SIG-M5 treated with dmso at 0.1 percent for 504 hours (cell line): ENCODE results near the gene APOBR.
"Not testable (repeated sequence)": the region's sequence is repeated elsewhere in the genome, so short reads cannot be mapped to it uniquely, and the experiment has no call there.

Experiments used
- DNase-seq: peaks from one replicate; lab custom pipeline; 2025; ENCODE audit not compliant: unreplicated experiment; lab: John Stamatoyannopoulos, UW

The APOBR gene

DNA sequence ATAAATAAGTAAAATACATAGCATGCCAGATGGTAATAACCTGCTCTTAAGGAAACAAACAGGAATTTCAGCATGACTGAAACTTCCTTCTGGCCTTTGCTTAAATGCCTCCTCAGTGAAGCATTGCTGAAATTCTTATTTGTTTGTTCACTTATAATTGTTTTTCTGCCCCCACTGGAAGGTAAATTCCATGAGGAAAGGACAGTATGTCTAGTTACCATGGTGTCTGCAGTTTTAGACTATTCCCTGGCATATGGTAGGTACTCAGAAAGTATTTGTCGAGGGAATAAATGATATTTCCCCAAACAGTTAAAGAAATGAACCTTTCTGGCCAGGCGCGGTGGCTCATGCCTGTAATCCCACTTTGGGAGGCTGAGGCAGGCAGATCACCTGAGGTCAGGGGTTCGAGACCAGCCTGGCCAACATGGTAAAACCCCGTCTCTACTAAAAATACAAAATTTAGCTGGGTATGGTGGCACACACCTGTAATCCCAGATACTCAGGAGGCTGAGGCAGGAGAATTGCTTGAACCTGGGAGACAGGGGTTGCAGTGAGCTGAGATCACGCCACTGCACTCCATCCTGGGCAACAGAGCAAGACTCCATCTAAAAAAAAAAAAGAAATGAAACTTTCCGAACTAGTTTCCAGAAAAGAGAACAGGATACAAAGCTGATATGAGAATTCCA, 32.8 kb downstream of the APOBR start:
- DNase-seq = peak; percentile 33

DNA sequence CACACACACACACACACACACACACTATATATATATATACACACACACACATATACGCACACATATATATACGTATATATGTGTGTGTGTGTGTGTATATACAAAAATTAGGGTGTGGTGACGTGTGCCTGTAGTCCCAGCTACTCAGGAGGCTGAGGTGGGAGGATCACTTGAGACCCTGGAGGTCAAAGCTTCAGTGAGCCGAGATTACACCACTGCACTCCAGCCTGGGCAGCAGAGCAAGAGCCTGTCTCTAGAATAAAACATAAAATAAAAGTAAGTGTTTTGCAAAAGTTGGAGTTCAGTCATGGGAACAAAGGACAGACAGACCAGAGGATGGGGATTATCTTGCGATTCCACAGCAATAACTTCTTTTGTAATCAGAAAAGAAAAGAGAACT, 33.5 kb downstream of the APOBR start:
- no peak for DNase-seq

DNA sequence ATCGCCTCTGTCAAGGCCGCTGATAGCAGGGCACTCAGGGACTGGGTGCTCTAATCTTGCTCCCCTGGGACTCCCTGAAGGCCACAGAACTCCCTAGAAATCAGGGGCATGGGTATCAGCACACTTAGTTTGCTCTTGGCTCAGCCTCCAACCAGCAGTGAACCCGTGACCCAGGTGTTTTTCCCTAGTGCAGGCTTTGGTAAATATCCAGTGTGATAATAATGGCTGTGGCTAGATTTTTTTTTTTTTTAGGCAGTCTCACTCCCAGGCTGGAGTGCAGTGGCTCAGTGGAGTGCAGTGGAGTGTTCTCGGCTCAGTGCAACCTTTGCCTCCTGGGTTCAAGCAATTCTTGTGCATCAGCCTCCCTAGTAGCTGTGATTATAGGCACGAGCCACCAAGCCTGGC, 34.0 kb downstream of the APOBR start:
- DNase-seq = no peak

GRCh38 chr16:28529124-28529523, 34.7 kb downstream of the APOBR start:
- no peak for DNase-seq

DNA sequence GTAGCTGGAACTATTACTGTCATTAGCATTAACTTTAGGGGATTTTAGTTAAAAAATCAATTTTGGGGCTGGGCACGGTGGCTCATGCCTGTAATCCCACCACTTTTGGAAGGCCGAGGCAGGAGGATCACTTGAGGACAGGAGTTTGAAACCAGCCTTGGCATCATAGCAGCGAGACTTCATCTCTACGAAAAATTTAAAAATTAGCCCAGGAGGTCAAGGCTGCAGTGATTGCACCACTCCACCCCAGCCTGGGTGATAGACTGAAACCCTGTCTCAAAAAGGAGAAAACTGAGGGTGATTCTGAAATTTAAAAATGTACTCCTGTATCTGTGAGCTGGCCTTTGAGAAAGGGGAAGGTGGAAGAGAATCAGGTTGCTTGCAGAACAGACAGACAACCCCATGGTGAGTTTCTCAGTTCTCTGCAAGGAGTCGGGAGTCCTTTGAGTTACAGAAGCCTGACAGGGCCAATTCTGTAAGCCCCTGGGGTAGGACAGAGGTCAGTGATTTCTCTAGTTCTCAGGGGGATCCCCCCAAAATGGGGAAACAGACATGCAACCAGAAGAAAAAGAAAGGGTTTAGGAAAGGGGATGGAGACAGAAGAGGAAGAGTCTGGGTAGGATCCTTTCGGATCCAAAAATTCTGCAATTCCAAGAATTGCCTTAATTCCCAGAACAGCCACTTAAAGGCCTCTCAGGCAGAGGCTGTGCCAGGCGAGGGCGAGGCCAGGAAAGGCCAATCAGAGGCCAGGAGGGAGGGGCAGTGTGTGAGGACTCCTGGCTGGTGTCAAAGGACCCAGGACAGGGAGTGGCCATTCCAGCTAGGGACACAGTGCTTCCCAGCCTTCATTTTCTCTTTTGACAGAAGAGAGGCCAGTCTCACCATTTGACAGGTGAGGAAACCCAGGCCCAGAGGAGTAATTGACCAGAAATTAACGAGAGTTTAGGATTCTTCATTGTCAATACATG, 37.6 kb downstream of the APOBR start:
- no peak for DNase-seq

DNA sequence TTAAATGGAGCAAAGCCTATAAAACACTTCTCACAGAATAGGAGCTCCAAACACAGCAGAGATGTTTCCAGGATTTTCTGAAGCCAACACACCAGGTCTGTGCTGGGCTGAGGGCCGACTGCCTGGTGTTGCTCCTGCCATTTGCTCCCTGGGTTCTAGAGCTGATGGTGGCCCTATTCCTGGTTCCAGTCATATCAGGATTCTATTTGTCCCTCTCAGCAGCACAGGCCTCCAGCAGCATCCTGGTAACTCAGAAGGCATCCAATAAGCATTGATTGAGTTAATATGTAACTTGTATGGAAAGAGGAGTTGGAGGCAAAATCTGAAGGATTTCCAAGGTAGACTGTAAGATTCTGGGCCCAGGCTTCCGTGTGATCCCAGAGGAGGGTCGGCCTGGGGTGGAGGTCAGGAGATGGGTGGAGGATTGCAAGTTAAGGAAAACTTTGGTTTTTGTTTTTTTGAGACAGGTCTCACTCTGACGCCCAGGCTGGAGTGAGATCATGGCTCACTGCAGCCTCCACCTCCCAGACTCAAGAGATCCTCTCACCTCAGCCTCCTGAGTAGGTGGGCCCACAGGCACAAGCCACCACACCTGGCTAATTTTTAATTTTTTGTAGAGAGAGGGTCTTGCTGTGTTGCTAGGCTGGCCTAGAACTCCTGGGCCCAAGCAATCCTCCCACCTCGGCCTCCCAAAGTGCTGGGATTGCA, 38.7 kb downstream of the APOBR start:
- no peak for DNase-seq

DNA sequence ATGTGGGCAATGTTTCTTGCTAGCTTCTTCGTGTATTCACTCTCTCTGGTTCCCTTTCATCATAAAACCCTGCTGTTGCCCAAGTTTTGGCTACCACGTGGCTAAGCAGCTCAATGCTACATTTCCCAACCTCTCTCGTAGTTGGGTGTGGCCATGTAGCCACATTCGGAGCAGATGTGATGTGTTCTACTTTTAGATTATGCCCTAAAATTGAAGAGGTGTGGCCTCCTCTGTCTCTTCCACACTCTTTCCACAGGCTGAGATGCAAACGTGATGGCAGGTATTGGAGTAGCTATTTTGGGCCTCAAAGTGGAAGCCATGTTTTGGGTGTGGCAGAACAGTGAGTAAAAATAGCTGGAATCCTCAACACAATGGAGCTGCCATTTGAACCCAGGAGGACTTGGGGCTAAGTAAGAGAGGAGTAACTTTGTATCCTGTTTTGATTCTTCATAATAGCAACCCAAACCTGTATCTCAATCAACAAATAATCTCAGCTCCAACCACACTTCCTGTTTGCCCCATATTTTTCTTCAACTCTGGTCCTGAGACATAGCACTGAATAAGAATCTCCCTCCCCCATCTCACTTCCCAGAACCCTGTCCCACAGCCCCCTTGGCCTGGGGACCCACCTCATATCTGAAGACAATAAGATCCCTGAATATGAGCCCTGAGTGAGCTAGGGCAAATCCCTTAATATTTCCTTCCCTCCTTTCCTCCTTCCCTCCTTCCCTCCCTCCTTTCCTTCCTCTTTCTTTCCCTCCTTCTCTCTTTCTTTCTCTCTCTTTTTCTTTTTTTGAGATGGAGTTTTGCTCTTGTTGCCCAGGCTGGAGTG, 40.3 kb downstream of the APOBR start:
- DNase-seq = peak; percentile 94

- no peak for DNase-seq
Measured at GRCh38 chr16:28537076-28537475, 42.6 kb downstream of the APOBR start.

DNA sequence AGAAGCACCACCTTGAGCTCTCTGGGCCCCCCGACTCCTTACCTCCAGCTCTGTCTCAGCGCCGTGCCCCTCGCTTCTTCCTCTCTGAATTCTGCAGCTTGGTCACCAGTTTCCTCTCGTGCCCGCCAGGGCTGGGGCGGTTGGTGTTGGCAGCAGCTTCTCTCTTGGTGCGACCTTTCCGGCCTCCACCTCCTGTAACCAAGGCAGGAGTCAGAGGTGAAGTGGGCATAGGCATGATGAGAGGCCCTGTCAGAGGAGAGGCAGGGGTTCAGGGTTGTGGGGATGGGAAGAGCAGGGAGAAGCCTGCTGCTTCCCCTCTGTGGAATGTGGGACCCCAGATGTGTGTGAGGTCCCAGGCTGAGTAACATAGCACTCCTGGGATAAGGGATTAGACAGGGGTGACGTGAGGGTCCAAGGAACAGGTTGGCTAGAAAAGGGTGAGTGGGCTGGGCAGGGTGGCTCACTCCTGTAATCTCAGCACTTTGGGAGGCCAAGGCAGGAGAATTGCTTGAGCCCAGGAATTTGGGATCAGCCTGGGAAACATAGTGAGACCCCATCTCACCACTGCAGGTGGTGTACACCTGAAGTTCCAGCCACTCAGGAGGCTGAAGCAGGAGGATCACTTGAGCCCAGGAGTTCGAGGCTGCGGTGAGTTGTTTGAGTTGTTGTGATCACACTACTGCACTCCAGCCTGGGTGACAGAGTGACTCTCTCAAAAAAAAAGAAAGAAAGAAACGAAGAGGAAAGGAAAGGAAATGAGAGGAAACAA, 43.7 kb downstream of the APOBR start:
- no peak for DNase-seq

GRCh38 chr16:28538733-28539596, 44.5 kb downstream of the APOBR start, which contains the start of gene NUPR1:
Gene NUPR1, minus strand, starts transcription at chr16:28538974. Its CDS starts 67 bp downstream, at chr16:28538907.
- DNase-seq = no peak

GRCh38 chr16:28540346-28540745, 45.9 kb downstream of the APOBR start:
- DNase-seq = no peak

DNA sequence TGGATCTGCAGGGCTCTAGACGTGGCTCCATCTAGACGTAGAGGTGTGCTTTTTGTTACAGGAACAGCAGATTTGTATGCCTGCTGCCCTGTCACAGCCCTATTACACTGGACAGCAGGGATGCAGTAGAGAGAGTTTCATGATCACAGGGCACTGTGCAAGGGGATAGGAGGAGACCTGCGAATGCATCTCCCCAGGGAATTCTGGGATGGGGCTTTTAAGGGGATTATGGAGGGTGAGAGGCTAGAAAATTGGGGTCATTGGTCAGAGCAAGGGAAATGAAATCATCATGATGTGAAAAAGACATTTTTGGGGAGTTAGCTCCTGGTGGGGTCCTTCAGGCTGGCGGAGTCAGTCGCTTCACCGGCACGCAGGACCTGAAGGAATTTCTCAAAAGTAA, 48.2 kb downstream of the APOBR start:
- no peak for DNase-seq

DNA sequence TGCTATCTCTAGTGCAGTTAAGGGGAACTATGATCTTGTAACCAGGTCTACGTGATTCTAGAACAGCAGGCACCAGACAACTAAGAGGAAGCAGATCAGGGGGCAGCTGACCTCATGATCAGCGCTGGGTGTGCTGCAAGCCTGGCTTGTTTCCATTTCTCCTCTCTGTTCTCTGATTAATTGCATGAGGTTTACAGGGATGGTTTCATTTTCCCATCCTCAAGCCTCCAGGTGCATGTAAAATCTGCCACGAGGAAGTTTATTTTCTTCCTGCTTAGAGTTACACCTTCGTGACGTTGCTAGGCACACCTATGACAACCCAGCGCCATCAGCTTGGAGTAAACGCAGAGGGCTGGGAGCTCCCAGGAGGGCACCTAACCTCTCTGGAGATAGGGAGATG, 48.6 kb downstream of the APOBR start:
- peak; percentile 89 for DNase-seq

DNA sequence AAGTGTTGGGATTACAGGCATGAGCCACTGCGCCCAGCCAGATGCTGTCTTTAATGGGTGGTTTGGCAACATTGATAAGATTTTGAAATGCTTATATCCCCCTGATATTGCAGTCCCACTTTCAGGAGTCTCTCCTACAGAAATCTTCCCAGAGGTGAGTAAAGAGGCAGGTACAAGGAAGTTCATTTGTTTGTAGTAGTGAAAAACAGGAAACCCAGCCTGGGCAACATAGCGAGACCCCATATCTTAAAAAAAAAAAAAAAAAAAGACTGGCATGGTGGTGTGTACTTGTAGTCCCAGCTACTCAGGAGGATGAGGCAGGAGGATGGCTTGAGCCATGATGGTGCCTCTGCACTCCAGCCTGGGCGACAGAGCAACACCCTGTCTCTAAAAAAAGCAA, 50.6 kb downstream of the APOBR start:
- no peak for DNase-seq

- DNase-seq = not testable (repeated sequence)
Measured at GRCh38 chr16:28545964-28546363, 51.5 kb downstream of the APOBR start.

GRCh38 chr16:28546626-28547025, 52.2 kb downstream of the APOBR start:
- no peak for DNase-seq

DNA sequence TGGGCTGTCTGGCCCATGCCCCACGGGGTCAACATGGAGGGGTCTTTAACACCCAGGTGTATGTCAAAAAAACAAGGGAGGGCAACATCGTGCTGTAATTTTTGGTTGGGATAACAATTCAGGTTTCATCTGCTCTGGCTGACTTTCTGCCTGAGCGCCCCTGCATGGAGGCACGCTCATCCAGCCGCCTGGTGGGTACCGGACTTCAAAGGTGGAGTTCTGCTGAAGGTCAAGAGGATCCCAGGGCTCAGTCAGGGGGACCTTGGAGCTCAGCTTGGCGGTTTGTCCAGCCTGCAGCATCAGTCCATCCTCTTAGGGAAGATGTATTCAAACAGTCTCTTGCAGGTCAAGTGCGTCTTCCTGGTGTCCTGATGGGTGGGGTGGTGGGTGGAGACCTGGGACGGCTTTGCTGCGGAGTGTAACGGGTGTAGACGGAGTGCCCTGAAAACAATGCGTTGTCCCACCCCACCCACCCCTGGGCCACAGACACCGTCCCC, 53.9 kb downstream of the APOBR start:
- no peak for DNase-seq
